ENCODE results near the gene SCYL3.
"Not testable (repeated sequence)": the region's sequence is repeated elsewhere in the genome, so short reads cannot be mapped to it uniquely, and the experiment has no call there.

Gene SCYL3, protein sequence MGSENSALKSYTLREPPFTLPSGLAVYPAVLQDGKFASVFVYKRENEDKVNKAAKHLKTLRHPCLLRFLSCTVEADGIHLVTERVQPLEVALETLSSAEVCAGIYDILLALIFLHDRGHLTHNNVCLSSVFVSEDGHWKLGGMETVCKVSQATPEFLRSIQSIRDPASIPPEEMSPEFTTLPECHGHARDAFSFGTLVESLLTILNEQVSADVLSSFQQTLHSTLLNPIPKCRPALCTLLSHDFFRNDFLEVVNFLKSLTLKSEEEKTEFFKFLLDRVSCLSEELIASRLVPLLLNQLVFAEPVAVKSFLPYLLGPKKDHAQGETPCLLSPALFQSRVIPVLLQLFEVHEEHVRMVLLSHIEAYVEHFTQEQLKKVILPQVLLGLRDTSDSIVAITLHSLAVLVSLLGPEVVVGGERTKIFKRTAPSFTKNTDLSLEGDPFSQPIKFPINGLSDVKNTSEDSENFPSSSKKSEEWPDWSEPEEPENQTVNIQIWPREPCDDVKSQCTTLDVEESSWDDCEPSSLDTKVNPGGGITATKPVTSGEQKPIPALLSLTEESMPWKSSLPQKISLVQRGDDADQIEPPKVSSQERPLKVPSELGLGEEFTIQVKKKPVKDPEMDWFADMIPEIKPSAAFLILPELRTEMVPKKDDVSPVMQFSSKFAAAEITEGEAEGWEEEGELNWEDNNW

DNA sequence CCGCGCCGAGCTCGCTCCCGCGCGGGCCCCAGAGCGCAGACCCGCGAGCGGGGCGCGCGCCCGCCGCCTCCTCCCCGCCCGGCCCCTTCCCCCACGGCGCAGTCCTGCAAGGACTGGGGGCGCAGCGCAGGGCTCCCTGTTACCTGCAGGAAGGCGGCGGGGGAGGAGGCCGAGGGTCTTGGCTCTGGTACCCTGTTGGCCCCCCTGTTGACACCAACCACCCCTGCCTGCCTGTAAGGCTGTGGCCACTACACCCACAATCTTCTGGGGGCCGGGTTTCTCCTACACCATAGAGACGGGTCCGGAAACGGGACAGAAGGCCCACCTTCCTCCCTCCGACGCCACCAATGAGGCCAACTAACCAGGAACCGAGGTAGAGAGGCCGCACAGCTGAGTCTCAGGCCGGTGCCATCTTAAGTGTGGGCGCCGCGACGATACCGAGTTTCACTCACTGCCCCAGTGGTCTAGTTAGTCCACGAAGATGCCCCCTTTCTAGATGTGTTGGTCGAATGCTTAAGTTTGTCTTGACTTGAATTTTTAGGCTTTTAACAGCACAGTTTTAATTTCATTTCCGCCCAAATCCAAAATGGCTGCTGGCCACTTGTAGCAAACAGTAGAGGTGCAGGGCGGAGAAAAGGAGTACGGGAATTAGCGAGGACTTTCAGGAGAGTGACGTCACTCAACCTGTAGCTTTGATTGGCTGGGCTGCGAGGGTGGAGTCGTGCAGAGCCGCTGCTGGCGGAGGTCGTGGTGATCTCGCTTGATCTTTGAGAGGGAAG is at the start of gene SCYL3:
Gene SCYL3 (minus strand): TSS at position 252 of the 779 bp plus-strand sequence. CDS start 5,056 bp downstream, outside the sequence.
- peak; percentile 99 for DNase-seq

DNA sequence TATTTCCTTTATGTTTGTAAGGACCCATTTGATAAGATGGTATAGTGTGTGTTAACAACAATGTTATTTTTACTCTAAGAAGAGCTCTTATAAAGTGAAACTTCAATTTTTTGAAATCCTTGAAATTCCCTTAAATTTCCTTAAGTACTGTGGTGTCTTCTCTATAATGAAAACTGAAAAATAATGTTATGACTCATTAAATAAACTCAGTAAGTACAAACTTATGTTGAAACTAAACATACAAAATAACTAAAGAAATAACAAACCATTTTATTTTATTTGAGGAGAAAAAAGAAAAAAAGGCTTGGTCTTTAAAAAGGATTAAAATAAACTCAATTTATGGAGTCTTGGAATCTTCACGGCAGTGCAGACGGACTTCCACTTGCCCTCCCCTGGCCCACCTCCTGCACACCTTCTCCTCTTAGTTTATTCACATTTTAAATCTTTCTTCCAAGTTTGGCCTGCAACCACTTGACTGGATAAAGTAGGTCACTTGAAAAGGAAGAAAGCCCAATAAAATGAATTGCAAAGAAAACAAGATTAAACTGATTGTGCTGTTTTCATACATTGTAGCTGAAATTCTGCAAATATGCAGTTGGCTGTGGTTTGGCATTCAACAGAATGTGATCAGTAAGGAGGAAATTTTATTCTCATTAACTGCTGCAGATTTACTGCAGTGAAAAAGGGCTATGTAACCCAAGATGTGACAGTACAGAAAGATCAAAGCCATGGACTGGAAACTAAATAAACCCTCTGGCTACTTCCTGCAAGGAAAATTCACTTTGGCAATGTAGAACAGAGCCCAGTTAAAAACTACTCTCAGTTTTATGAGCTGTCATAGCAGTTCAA is 48.5 kb upstream of the SCYL3 start:
- DNase-seq: no peak

DNA sequence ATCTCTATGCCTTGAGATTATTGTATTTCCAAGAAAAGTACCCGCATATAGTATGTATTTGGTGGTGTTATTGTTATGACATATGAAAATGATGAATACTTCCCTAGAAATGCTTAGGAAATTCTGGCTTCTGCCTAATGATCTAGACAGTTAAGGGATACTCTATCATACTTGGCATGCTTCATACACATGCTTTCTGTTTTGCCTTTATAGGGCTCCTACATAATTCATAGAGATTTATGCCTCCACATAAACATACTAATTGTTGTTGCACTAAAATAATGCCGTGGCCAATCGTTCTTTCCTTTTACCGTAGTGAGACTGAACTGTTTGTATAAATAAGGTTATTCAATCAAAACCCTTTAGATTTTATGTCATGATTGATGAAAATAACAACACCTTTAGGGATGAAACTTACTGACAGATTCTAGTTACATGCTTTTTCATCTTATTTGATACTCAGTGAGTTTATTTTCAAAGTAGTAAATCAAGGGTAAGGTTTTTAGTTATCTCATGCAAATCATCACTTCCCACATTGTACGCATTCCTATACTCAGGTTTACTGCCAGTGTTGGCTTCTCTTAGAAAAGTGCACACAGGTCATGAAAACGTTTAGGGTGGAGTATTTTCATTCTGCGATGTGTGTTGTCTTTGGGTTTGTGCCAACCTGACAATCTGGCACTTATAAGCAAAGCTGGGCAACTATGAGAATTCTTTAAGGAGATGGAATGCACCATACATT is 40.5 kb upstream of the SCYL3 start:
- no peak for DNase-seq

DNA sequence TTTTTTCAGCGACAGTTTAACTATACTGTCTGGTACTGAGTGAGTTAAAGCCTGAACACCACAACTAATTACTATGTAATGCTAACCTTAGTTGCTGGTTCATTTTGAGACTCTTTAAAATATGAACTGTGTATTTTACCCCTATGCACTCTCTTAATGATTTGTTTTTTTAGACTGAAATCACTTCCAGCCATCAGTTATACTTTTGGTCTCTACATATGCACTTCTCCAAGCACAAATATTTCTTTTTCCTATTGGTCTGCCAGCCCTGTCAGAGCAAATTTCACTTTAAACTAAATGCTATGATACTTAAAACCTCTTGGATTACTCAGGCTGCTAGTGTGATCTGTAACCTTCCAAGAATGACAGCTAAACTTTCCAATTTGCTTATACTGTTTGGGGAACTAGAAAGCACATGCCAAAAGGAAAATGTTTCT is 38.1 kb upstream of the SCYL3 start:
- DNase-seq: no peak

DNA sequence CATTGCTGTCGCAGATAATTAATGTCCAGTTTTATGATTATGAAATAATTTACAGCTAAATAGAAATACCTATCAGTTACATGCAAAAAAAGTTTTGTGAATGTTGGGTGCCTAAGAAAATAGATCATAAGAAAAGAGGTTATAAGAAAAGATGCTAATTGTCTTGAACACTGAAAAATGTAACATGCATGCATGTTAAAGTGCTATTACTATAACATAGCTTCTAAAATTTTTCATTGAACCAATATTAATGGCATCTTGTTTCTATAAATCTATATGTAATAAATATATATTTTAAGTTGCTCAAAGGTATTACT is 35.5 kb upstream of the SCYL3 start:
- DNase-seq: no peak

DNA sequence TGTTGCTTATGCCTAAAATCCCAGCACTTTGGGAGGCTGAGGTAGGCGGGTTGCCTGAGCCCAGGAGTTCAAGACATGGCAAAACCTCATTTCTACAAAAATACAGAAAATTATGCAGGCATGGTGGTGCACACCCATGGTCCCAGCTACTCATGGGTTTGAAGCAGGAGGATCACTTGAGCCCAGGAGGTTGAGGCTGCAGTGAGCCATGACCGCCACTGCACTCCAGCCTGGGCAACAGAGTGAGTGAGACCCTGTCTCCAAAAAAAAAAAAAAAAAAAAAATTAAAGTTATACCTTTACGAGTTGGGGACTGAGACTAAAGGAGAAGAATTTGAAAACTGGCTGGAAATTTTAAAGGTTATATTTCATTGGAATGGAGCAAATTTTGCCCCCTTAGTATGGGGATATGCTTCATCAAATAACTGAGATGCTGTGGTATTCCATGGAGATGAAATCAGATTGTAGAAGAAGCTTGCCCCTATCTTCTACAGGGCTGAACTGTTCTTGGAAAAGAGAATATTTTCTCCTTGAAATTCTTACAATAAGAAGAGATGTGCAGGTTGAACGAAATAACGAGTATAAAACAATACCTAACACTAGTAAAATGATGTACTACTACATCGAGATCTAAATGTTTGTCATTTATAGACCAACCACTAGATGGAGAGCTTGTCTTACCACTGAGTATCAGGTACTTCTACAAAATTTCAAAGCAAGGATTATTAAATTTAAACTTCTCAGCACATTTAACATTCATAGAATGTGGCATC is 34.9 kb upstream of the SCYL3 start:
- DNase-seq: no peak

DNA sequence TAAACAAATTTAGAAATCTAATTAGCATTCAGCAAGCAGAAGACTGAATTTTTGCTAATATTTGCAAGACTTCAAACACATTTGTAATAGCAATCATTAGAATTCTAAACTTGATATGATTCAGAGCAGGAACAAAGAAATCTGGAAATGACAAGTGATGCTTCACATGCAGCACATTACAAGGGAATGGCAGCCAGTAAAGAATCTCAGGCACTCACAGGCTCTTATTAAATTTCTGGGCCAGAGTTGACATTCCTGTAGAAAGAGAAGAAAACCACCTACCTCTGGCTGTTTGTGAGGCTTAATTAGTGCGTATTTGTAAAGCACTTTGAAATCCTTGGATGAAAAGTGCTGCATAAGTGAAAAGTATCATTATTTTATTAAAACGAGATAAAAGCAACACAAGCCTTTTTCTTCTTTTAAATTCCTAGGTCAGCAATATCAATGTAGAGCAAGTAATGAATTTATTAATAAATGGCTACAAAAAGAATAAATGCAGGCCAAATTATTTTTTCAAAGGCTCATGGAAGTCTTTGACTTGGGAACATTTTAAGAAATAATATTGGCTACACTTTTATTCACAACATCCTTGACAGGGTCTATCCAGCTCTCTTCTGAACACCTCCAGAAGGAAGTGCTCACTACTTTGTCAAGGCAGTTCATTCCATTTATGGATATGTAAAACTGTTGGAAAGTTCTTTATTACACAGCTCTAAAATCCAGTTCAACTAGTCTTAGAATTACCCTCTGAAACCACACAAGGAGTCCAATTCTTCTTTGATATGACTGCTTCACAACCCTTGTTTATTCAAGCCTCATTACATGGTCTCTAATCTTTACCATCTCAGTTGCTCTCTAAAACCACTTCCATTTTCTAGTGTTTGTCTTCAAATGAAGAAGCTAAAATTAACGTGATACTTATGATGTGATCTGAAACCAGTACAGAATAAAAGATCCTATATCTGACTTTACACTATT is 32.1 kb upstream of the SCYL3 start:
- DNase-seq: no peak

DNA sequence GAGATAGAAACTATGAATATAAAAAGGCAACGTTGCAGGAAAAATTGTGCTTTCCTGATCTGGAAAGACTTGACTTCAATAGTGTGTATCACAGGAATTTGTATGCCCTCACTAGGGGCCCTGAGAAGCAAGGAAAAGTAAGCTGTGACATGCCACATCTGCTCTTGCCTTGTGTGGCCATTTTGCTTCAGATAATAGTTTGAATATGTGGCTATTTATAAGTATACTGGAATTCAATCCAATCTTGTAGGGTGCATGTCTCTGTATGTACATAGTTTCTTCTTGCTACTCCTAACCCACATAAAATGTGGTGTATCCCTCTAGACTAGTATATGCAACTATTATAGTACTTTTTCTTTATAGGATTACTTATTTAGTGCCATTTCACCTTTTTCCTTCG is 31.1 kb upstream of the SCYL3 start:
- no peak for DNase-seq

DNA sequence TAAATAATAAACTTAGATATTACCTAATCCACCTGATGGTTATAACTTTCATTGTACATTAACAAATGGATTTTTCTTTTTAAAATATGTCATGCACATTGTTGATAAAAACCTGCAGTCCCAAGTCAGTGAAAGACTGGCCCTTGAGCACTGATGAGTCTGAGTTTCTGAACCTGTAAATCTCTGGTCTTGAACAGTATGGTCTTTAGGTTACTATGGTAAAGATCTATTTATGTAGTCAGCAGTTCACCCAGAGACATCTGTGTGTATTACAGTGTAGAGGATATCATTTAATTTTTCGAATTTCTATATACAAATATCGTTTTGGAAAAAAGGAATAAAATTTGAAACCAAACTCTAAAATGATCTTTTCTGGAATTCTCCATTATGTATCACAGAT is 30.4 kb upstream of the SCYL3 start:
- DNase-seq: no peak

DNA sequence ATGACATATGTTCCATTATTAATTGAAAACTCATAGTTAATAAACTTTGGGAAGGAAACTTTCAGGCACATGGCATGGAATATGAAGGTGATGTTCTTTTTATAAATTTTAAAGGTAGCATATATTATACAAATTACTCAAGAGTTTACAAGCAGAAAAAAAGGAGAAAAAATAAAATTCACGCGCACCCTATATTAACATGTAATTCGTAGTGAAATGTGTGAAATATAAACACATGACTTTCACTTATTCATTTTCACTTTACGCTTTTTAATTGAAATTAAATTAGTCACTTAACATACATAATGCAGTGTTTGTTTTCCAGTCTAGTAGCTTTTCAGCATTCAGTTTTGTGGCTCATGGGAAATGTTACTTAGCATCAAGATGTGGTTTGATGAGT is 27.4 kb upstream of the SCYL3 start:
- DNase-seq: no peak

DNA sequence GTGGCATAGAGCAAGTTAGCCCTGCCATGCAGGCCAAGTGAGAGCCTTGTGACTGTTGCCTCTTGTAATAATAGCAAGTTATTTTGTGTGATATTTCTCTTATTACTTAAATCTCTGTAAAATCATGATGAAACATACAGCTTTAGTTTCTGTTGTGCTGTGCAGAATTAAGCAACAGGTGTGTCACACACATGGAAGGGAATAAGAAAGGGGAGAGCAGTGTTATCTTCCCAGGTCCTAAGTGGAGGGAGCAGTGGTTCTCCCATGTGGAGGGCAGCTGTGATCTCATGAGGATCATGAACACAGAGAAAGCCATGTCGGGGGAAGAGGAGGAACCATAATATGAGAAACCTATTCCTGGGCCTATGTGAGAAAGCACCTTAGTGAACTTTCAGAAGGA is 25.2 kb upstream of the SCYL3 start:
- DNase-seq: no peak

DNA sequence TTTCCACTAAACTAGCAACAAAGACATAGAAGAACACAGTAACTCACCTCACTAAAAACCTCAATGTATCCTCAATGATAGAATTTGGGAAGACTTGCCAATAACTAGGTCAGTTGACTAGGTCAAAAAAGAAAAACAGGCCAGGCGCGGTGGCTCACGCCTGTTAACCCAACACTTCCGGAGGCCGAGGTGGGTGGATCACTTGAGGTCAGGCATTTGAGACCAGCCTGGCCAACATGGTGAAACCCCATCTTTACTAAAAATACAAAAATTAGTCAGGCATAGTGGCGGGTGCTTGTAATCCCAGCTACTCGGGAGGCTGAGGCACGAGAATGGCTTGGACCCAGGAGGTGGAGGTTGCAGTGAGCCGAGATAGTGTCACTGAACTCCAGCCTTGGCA is 24.5 kb upstream of the SCYL3 start:
- DNase-seq: not testable (repeated sequence)

DNA sequence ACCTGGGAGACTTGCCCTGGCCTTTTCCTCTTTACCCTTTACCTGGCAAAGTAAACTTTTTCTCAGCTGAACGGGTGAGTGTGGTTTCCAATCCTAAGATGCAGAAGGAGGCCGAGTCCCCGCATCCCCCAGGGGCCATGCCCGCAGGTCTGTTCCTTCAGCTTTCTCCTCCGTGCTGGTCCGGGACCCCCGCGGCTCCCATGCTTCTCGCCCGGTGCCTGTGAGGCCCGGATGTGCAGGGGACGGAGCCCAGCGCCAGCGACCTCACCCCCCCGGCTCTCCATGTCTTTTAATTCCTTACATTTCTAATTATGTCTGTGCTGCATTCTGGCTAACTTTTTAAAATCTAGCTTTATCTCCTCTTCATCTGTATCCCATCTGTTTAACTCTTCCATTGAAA is 21.5 kb upstream of the SCYL3 start:
- DNase-seq: no peak

DNA sequence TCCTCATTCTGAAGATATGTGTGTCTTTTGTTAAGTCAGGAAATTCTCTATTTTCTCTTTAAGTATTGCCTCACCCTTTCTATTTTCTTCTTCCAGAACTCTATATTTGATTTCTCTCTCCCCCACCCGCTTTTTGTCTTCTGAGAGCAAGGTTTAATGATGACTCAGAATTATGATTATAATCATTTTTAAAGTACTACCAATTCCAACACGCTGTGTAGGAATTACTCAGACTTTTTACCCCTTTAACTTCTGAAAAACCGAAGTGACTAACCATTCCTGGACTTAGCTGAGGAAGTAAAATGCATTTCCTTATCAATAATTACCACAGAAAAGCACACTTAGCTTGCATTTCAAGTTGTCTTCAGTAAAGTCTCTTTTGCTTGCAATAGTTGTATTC is 20.8 kb upstream of the SCYL3 start:
- no peak for DNase-seq

DNA sequence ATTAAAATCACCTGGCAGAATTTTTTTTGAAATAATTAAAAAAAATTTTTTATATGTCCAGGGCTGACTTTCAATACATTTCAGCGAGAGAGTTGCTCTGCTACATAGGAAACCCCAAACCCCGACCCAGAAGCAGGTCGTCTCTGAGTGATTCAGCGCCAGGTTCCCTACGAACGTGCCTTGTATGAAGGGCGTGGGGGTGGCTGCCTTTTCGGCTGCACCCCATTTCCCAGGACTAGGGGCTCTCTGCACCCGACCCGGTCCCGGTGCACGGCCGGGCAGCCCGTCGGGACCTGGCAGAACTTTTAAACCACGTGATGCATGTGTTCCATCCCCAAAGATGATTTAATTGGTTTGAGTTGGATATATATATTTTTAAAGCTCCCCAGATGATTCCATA is 15.8 kb upstream of the SCYL3 start:
- no peak for DNase-seq

DNA sequence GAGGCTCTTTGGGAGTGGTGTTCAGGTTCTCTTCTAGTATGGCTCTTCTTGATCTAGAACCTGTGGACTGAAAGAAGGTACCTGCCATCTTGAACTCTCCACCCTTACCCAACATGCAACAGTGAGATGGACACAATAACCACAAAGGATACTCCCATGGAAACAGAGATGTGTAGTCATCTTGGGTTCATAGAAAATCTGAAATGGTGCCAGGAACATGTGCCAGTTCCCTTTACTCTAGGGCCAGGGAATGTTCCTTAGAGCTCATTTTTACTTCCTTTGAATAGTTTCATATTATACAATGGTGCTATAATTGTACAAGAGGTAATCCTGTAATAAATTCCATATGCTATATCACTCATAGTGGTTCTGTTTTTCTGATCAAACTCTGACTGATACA is 13.2 kb upstream of the SCYL3 start:
- DNase-seq: no peak

DNA sequence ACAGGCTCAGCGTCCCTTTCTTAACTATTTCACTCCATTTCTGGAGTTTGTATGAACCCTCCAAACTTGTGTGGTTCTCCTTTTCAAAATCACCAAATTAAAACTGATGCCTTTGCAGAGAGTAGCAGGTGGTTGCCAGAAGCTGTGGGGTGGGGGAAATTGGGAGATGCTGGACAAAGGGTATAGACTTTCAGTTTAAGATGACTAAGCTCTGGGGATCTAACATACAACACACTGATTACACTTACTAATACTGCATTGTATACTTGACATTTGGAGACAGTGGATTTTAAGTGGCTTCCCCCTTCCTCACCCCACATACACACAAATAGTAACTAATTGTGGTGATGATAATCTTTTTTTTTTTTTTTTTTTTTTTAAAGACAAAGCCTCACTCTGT is 11.1 kb upstream of the SCYL3 start:
- DNase-seq: no peak

DNA sequence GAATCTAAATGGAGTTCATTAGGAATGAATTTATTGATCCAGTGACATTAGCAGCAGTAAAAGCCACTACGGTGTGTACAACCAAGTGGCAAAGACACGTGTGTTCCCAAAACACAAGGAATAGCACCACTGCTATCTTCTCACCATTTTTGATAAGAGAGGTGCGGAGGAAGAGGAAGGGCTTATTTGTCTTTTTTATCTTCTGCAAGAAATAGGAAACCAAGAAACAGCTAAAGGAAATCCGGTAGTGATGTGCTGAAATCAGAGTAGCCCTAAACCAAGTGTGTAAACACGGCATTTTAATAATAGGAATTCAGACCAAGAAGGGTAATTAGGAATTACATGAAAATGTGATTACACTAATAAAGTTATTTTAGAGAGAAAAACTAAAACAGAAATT is 9.1 kb upstream of the SCYL3 start:
- DNase-seq: no peak

DNA sequence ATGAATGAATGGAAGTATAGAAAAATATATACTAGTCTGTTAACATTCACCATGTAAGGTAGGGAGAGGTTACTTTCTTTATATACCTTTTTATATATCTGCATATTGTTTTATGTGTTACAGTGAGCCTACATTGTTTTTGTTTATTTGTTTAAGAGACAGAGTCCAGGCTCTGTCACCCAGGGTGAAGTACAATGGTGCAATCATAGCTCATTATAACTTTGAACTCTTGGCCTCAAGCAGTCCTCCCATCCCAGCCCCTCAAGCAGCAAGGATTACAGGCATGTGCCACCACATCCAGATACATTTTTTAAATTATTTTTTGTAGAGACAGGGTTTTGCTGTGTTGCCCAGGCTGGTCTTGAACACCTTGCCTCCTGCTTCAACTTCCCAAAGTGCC is 7.4 kb upstream of the SCYL3 start:
- no peak for DNase-seq

DNA sequence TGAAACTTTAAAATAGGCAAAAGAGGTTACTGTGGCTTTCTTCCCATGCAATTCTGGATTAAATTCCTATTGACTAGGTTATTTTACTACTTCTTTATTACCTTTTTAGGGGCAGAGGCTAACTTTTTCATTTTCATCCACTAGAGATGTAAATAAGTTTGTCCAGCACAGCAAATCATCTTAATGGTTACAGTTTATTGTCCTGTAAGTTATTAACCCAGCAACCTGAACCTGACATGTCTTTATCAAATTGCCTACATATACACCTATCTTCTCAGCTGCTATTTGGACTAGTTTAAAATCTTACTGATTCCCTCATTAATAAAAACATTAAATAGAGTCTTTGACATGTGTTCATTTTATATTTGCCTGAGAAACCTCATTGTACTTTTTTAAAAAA is 6.9 kb upstream of the SCYL3 start:
- DNase-seq: no peak
